ENCODE data around the gene PCNX2.

Gene PCNX2

GRCh38 chr1:232982238-232982944 lies 313.1 kb downstream of the PCNX2 start:
- no peak for DNase-seq

DNA sequence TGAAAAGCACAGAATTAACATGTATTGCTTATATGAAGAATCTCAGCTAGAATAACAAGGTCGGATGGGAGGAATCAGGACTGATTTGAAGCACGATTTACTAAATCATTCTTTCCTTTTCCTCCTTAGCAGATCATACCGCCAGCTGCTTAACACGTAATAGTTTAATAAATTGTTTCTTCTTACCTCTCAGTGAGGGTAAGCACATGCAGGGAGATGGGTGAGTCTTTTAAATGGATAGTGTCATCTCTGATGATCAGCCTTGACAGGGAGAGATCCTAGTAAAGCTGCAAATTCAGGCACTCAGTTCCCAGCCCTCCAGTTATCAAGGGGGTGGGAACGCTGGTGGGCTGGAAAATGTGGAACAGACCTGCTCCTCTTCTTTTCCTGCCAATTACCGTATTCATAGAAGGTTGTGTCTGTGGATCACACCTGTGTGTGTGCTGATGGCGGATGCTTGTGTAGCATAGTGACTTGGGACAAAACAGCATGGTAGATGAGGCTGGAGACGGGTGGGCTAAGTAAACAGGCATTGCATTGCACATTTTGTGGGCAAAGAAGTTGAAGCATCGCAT lies 314.5 kb downstream of the PCNX2 start:
- no peak for DNase-seq

GRCh38 chr1:232980355-232980978 lies 315.1 kb downstream of the PCNX2 start:
- no peak for DNase-seq

DNA sequence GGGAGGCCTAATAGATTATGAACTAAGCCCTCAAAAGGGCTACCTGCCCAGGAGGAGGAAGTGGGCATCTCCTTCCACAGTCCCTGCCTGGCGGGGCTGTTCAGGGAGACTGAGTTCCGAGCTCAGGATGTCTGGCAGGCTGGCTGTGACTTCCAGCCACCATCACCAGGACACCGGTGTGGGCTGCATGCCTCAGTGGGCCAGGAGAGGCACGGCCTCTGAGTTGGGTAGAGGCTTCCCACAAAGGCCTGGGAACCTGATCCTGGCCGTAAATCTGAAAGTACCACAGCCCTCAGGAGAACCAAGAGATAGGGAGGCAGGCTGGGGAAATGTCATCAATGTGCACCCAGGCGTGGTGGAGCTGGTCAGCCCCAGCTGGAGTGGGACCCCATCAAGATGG lies 316.0 kb downstream of the PCNX2 start:
- DNase-seq = no peak

DNA sequence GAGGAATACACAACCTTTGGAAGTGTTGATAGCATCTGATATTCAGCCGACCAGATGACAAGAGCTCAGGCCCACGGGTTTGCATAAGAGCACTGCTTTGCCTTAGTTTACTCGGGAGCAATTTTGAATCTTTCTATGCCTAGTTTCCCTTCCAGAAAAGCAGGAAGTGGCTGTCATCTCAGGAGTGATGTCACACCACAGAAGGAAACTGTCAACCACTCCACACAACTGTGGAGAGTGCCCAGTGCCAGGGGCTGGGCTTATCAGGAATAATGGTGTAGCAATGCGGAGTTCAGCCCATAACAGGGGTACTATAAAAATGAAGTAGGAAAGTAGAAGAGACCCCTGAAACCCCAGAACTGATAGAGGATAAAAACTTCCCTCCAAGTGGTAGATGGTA lies 316.7 kb downstream of the PCNX2 start:
- DNase-seq = no peak

DNA sequence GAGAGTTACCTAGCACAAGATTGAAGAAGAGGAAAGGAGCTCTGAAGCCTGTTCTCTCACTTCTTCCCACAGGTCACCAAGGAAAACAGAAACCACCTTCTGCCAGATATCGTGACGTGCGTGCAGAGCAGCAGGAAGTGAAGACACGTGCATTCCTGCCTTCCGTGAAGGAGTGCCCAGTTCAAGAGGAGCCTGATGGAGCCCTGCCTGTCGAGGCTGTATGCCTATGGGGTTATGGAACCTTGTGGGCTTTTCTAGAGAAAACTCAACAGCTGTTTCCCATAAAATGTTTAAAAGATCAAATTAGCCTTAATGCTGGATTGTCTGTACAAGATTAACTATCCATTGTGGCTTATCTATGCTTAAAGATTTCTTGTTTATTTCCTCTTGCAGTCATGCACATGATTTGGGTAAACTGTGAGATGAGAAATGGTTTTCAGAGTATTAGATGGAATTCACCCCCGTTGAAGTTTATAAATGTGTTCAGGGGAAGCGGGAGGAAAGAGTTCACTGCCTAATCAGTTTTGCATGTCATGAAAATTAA lies 317.4 kb downstream of the PCNX2 start:
- DNase-seq = no peak

DNA sequence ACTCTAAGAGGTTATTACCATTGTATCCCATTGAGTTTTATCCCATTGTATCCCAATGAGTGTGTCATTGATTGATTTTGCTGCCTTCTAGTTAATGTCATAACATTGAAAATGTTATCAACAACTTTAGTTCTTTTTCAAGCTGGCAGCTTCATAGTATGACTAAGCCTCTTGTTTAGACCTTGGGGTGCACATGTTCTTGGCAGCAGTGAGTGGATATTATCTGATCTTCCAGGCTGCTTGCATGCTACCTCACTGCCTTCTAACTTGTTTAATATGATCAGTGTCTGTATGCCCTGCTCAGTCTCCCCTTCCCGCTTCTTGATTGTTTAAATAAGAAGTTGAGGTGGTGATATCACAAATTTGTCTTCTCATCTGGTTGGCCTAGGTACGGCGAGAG lies 320.6 kb downstream of the PCNX2 start:
- DNase-seq = no peak

- DNase-seq = no peak
Observed at GRCh38 chr1:232973652-232974611, 321.6 kb downstream of the PCNX2 start.

- no peak for DNase-seq
Observed at GRCh38 chr1:232970508-232970907, 325.0 kb downstream of the PCNX2 start.

- DNase-seq = no peak
Observed at GRCh38 chr1:232969799-232970198, 325.7 kb downstream of the PCNX2 start.

DNA sequence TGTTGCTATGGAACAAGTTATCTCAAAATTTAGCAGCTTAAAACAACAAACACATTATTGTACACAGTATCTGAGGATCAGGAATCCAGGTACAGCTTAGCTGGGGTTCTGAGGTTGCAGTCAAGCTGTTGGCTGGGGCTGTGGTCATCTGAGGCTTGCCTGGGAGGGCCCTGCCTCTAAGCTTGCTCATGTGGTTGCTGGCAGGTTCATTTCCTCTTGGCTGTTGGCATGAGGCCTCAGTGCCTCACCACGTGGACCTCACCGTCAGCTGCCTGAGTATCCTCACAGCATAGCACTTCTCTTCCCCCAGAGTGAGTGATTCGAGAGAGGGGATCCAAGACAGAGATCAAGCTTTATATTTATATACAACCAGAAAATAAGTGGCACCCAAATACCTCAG lies 326.6 kb downstream of the PCNX2 start:
- no peak for DNase-seq

- DNase-seq = no peak
Observed at GRCh38 chr1:232968391-232968790, 327.1 kb downstream of the PCNX2 start.

DNA sequence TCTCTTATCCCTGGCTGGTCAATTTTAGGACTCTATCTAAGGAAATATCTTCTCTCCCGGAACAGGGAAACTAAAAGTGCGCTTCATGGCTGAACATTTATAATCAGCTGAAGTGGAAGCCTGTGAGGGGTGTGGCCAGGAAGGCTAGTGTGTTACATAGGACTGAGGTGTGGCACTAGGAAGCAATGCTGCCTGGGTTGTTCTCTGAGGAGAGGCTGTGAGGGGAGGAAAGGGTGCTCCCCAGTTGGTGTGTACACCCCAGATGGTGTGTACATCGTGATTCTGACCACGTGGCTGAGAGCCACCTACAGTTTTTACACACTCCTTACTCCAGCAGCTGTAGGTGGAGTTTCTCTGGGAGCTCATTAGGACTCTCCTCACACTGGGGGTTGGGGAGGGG lies 328.9 kb downstream of the PCNX2 start:
- DNase-seq = no peak

GRCh38 chr1:232965912-232966217 lies 329.7 kb downstream of the PCNX2 start:
- no peak for DNase-seq

- DNase-seq = no peak
Observed at GRCh38 chr1:232965124-232965911, 330.2 kb downstream of the PCNX2 start.

- no peak for DNase-seq
Observed at GRCh38 chr1:232964601-232965000, 330.9 kb downstream of the PCNX2 start.

GRCh38 chr1:232962761-232963745 lies 332.5 kb downstream of the PCNX2 start:
- DNase-seq = no peak

DNA sequence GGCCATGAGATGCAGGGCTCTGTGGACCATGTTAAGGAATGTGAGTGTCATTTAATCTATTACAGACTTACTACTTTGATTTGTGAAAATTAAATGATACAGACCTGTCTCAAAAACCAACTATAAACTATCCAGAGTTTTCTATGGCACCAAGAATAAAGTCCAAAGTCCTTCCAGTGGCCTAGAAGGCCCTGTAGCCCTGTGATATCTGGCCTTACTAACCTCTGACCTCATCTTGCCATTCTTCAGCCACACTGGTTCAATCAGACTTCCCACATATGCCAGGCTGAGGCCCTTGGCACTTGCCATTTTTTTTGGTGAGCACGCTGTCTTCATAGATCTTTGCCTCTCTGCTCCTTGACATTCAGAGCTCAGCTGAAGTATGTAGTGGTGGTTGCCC lies 337.5 kb downstream of the PCNX2 start:
- DNase-seq = no peak

DNA sequence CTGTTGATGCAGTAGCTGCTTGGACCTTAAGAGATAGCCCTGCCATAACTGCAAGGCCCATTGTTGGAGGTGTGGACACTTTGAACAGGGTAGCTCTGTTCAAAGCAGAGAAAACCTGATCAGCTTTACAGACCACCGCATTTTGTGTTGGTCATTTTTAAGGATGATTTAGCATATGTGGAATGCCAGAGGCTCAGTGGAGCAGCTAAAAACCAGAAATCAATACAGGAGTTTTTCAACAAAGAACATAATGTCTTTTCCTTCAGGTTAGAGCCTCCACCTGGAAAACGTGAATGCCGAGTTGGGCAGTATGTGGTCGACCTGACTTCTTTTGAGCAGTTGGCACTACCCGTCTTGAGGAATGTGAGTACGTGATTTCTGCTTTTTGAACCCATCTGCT lies 339.4 kb downstream of the PCNX2 start:
- no peak for DNase-seq

GRCh38 chr1:232954594-232955365 lies 340.7 kb downstream of the PCNX2 start:
- no peak for DNase-seq
